Kidney (tissue), 14 donors: ENCODE measurements around the gene ATOH1. TPM values are rescaled to one million over a fixed set of nuclear protein-coding genes. Genes with fewer than 3 reads are reported as not detected.

Source experiments
- DNase-seq, 5 donors: peaks; one replicate each; pipeline ENCODE4 v3.0.0-alpha.2; 2013 to 2020
- FAIRE-seq: peaks from 2 replicates; lab custom pipeline; 2012; peaks lifted over from hg19 to GRCh38; lab: Jason Lieb, UNC
- H3K27ac ChIP-seq, 2 donors: one replicate each; pipeline ENCODE4 v1.7.0; 2013; ENCODE audit warnings: low read depth in 2 of 2, low read length in 2 of 2, inconsistent platforms in 1 of 2
- H3K27me3 ChIP-seq: one replicate; pipeline ENCODE4 v1.7.1; 2013; ENCODE audit warnings: low read length, inconsistent platforms; ENCODE audit not compliant: control insufficient read depth, insufficient read depth
- H3K36me3 ChIP-seq, 3 donors: one replicate each; pipeline versions ENCODE4 v1.7.0 to v1.7.1; 2013; ENCODE audit warnings: low read length in 3 of 3, control low read depth in 1 of 3, inconsistent platforms in 1 of 3; ENCODE audit not compliant: insufficient read depth in 3 of 3, control insufficient read depth in 2 of 3
- H3K4me1 ChIP-seq, 3 donors: one replicate each; pipeline versions ENCODE4 v1.7.0 to v1.7.1; 2013; ENCODE audit warnings: low read length in 3 of 3, inconsistent platforms in 1 of 3, low read depth in 1 of 3; ENCODE audit not compliant: control insufficient read depth in 2 of 3, insufficient read depth in 2 of 3
- H3K4me3 ChIP-seq, 3 donors: one replicate each; pipeline versions ENCODE4 v1.7.0 to v1.8.1; 2013; ENCODE audit warnings: low read length in 3 of 3, control low read depth in 1 of 3, inconsistent platforms in 1 of 3
- H3K9ac ChIP-seq, 3 donors: one replicate each; pipeline versions ENCODE4 v1.7.0 to v1.7.1; 2013; ENCODE audit warnings: low read length in 3 of 3, control low read depth in 1 of 3, inconsistent platforms in 1 of 3
- H3K9me3 ChIP-seq, 3 donors: one replicate each; pipeline versions ENCODE4 v1.7.0 to v1.7.1; 2013; ENCODE audit warnings: low read length in 3 of 3, control low read depth in 1 of 3, inconsistent platforms in 1 of 3; ENCODE audit not compliant: control insufficient read depth in 2 of 3, insufficient read depth in 1 of 3
- intact Hi-C: fragments of 100-400 bp; cut with DNase I; formaldehyde crosslinking; loops from one replicate; pipeline ENCODE4 v1.11.1; 2022
- polyA plus RNA-seq: library from polyadenylated mRNA; stranded (reverse); fragments of 350-450 nt; fragmentation: Illumina TruSeq; extraction: RNeasy Lipid Tissue Mini Kit (QIAGEN cat#74804); gene quantifications from one replicate; pipeline ENCODE4 v1.2.3, GENCODE V29; 2014; ENCODE audit warnings: low read depth, low replicate concordance; ENCODE audit not compliant: insufficient read depth
- total RNA-seq: library from RNA; stranded (reverse); fragmentation: NEBNext Ultra II Directional; extraction: Animal tissue kit (Norgen Biotek cat#: 25700); gene quantifications from one replicate; pipeline ENCODE4 v1.2.1, GENCODE V29; 2021
- TF ChIP-seq, protein P1 (sequence below): IDR thresholded peaks from 3 replicates; pipeline ENCODE4 v1.5.1; 2012; ENCODE audit warnings: mild to moderate bottlenecking, moderate library complexity, borderline replicate concordance; ENCODE audit not compliant: insufficient read depth; ENCODE audit errors: extremely low read depth
- donor health status: control.
- donor health status: control.
- donor health status: control.
- donor health status: control.
- donor health status: control.
- donor health status: DM: yes; HTN: yes; CAD: no.
- donor health status: Normal renal cell carcinoma (clear cell type).

Gene ATOH1
- total and polyA plus RNA-seq, 2 donors from 2014 or later: not detected

DNA sequence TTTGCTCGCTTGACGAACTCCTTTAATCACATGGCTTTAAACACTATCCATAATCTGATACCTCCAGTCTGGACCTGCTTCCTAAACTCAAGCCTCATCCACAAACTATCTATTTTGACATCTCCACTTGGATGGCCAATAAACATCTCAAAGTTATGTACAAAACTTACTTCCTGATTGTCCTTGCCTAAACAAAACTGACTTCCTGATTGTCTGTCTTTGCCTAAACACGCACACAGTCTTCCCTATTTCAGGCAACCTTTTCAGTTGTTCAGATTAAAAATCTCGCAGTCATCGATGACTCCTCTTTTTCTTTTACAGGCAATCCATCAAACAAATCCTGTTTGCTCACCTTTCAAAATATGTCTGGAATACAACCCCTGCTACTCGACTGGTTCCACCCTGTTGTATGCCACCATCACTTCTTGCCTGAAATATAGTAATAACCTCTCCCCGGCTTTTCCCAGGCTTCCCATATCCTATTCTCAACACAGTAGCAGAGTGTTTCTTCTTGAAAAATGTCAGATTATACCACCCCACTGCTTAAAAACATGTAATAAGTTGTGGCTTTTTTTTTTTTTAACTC is 39.0 kb downstream of the ATOH1 start:
- H3K9ac ChIP-seq: no peak overlapping the region
- no peaks in the 10 kb centered on the region for H3K9me3 ChIP-seq
- no peak overlapping the region for H3K4me3 ChIP-seq
- no peaks in the 10 kb centered on the region for H3K36me3 ChIP-seq
- H3K27ac ChIP-seq: no peak overlapping the region
- H3K27me3 ChIP-seq: no peaks in the 10 kb centered on the region
- TF ChIP-seq, protein P1, sequence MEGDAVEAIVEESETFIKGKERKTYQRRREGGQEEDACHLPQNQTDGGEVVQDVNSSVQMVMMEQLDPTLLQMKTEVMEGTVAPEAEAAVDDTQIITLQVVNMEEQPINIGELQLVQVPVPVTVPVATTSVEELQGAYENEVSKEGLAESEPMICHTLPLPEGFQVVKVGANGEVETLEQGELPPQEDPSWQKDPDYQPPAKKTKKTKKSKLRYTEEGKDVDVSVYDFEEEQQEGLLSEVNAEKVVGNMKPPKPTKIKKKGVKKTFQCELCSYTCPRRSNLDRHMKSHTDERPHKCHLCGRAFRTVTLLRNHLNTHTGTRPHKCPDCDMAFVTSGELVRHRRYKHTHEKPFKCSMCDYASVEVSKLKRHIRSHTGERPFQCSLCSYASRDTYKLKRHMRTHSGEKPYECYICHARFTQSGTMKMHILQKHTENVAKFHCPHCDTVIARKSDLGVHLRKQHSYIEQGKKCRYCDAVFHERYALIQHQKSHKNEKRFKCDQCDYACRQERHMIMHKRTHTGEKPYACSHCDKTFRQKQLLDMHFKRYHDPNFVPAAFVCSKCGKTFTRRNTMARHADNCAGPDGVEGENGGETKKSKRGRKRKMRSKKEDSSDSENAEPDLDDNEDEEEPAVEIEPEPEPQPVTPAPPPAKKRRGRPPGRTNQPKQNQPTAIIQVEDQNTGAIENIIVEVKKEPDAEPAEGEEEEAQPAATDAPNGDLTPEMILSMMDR: no peak
- H3K4me1 ChIP-seq: no peaks in the 10 kb centered on the region
- DNase-seq (no peak), FAIRE-seq (no peak)
- intact Hi-C loops: no loop called here

DNA sequence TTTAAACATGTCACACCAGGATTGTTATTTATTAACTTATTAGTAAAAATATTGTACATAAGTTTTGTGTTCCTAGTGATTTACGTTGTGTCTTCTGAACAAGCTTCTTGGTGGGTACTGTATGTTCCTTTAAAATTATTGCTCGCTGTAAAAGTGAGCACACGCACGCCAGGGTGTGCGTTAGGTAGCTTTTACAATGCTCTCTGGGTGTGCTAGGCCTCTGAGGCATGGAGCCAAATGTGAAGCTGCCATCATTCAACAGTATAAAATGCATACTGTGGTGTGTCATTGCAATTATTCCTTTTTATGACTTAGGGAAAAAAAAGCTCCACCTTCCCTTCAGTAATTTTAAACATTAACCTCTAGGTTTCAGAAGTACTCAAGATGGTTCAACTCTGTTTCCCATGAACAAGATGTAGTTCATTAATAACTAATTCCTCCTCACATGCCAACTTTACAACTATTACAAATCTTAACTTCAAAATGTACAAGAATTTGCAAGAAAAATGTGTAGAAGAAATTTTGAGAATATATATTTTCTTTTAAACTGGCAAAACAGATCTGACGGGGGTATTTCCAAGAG is 42.4 kb downstream of the ATOH1 start:
- FAIRE-seq: peak; percentile 75
- Histone ChIP-seq H3K9me3 (no peaks in the 10 kb centered on the region), H3K9ac (no peak overlapping the region), H3K27me3 (no peaks in the 10 kb centered on the region), H3K4me1 (no peaks in the 10 kb centered on the region), H3K36me3 (no peaks in the 10 kb centered on the region), H3K4me3 (peak overlapping the region in 1 of 3 donors; percentile 38), H3K27ac (no peak overlapping the region)
- TF ChIP-seq, protein P1: no peak
- DNase-seq: peak in 2 of 5 donors; percentile 7 to 9
- intact Hi-C loops: no loop called here

DNA sequence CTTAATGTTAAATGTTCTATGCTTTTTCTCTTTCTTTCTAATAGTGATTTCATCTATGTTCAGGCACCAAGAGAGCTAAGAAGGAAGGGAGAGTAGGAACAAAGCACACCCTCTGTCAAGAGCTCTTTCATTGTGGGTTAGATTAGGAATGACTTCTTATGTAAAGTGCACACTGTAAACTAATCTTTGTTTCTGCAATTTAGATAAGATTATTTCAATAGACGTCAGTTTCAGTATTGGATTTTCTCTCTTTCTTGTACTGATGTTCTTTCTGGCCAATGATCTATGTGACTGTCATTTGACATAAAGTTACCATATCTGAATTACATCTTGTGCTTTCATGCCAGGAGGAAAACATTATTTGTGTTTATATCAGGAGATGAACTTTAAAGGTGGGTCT is 48.2 kb downstream of the ATOH1 start:
- TF ChIP-seq, protein P1: no peak
- intact Hi-C loops: no loop called here
- FAIRE-seq: no peak

More for the DNA sequence above, 48.2 kb downstream of the ATOH1 start:
- H3K4me3 ChIP-seq: no peak overlapping the region
- no peak overlapping the region for H3K9ac ChIP-seq
- no peak for DNase-seq
- no peaks in the 10 kb centered on the region for H3K9me3 ChIP-seq
- H3K36me3 ChIP-seq: no peaks in the 10 kb centered on the region
- H3K27me3 ChIP-seq: no peaks in the 10 kb centered on the region
- H3K27ac ChIP-seq: no peak overlapping the region
- no peaks in the 10 kb centered on the region for H3K4me1 ChIP-seq
